Measurements from ENCODE around the gene SBSN. TPM values are rescaled to one million over a fixed set of nuclear protein-coding genes. Genes with fewer than 3 reads are reported as not detected.
A peak's percentile ranks its signal among the peaks of the same experiment; 100 is the strongest.

The SBSN gene
- total RNA-seq, 1 donor from 2014 or later: 0.18 TPM

GRCh38 chr19:35533822-35534392, 5.8 kb upstream of the SBSN start:
- no peak overlapping the region for H2AFZ ChIP-seq (ENCODE audit: low read depth, low read length)
- no peaks in the 10 kb centered on the region for H3K4me1 Mint-ChIP-seq (ENCODE audit: low read depth, unreplicated experiment)
- peaks cover 25% of the 10 kb centered on the region for H3K27me3 ChIP-seq (ENCODE audit: insufficient read depth, low read length)
- no peak overlapping the region for H3K4me3 Mint-ChIP-seq (ENCODE audit: unreplicated experiment)
- H3K9me3 Mint-ChIP-seq (ENCODE audit: unreplicated experiment): no peaks in the 10 kb centered on the region
- H3K27me3 Mint-ChIP-seq (ENCODE audit: low read depth, unreplicated experiment): peaks cover 22% of the 10 kb centered on the region
- H3K4me2 ChIP-seq (ENCODE audit: low read length): peak overlapping the region; percentile 36
- no peak overlapping the region for H3K4me3 ChIP-seq (ENCODE audit: insufficient read depth, low read depth, low read length)
- H3K27ac Mint-ChIP-seq (ENCODE audit: unreplicated experiment): no peak overlapping the region
- H3K36me3 Mint-ChIP-seq (ENCODE audit: low read depth, unreplicated experiment): peaks cover 3% of the 10 kb centered on the region
- H3K4me1 ChIP-seq (ENCODE audit: insufficient read depth, low read length): no peaks in the 10 kb centered on the region
- no peaks in the 10 kb centered on the region for H3K79me2 ChIP-seq (ENCODE audit: insufficient read depth, low read length)
- H3K9ac ChIP-seq (ENCODE audit: low read length): no peak overlapping the region
- no peak for TF ChIP-seq CTCF (IDR thresholded peaks at IDR 0.05; ENCODE audit: insufficient read depth, low read depth, low read length)
- peak; percentile 63 for TF ChIP-seq EZH2 (IDR thresholded peaks at IDR 0.05; ENCODE audit: insufficient read depth, low read length)
- no peaks in the 10 kb centered on the region for H3K36me3 ChIP-seq (ENCODE audit: insufficient read depth, low read length)
- FAIRE-seq: no peak
- H3K9me3 ChIP-seq (ENCODE audit: insufficient read depth, low read depth, low read length): no peaks in the 10 kb centered on the region
- H4K20me1 ChIP-seq (ENCODE audit: insufficient read depth, low read length): no peaks in the 10 kb centered on the region
- no peak overlapping the region for H3K27ac ChIP-seq (ENCODE audit: low read depth, low read length)
- DNase-seq (ENCODE audit: low read depth): no peak

GRCh38 chr19:35533201-35533821, 5.2 kb upstream of the SBSN start, which contains the start of gene GAPDHS:
Gene GAPDHS (plus strand): TSS chr19:35533456. CDS start chr19:35533528, 72 bp downstream.
- no peak for TF ChIP-seq CTCF (IDR thresholded peaks at IDR 0.05; ENCODE audit: insufficient read depth, low read depth, low read length)
- no peak for TF ChIP-seq EZH2 (IDR thresholded peaks at IDR 0.05; ENCODE audit: insufficient read depth, low read length)
- no peaks in the 10 kb centered on the region for H3K9me3 ChIP-seq (ENCODE audit: insufficient read depth, low read depth, low read length)
- no peak for DNase-seq (ENCODE audit: low read depth)
- H3K4me1 ChIP-seq (ENCODE audit: insufficient read depth, low read length): no peaks in the 10 kb centered on the region
- no peaks in the 10 kb centered on the region for H3K9me3 Mint-ChIP-seq (ENCODE audit: unreplicated experiment)
- FAIRE-seq: no peak
- H3K4me2 ChIP-seq (ENCODE audit: low read length): peak within 1 kb of the TSS; percentile 36
- no peak within 1 kb of the TSS for H3K27ac Mint-ChIP-seq (ENCODE audit: unreplicated experiment)
- no peak within 1 kb of the TSS for H3K9ac ChIP-seq (ENCODE audit: low read length)
- peaks cover 23% of the 10 kb centered on the region for H3K27me3 Mint-ChIP-seq (ENCODE audit: low read depth, unreplicated experiment)
- no peaks in the 10 kb centered on the region for H4K20me1 ChIP-seq (ENCODE audit: insufficient read depth, low read length)
- no peak within 1 kb of the TSS for H3K27ac ChIP-seq (ENCODE audit: low read depth, low read length)
- no peak within 1 kb of the TSS for H3K4me3 Mint-ChIP-seq (ENCODE audit: unreplicated experiment)
- H3K36me3 ChIP-seq (ENCODE audit: insufficient read depth, low read length): no peaks in the 10 kb centered on the region
- H2AFZ ChIP-seq (ENCODE audit: low read depth, low read length): no peak within 1 kb of the TSS
- peaks cover 25% of the 10 kb centered on the region for H3K27me3 ChIP-seq (ENCODE audit: insufficient read depth, low read length)
- H3K79me2 ChIP-seq (ENCODE audit: insufficient read depth, low read length): no peaks in the 10 kb centered on the region
- H3K4me3 ChIP-seq (ENCODE audit: insufficient read depth, low read depth, low read length): no peak within 1 kb of the TSS
- no peaks in the 10 kb centered on the region for H3K4me1 Mint-ChIP-seq (ENCODE audit: low read depth, unreplicated experiment)
- H3K36me3 Mint-ChIP-seq (ENCODE audit: low read depth, unreplicated experiment): no peaks in the 10 kb centered on the region

- TF ChIP-seq EZH2 (IDR thresholded peaks at IDR 0.05; ENCODE audit: insufficient read depth, low read length): no peak
- TF ChIP-seq CTCF (IDR thresholded peaks at IDR 0.05; ENCODE audit: insufficient read depth, low read depth, low read length): no peak
- H3K27me3 ChIP-seq (ENCODE audit: insufficient read depth, low read length): peaks cover 25% of the 10 kb centered on the region
- no peak overlapping the region for H3K4me2 ChIP-seq (ENCODE audit: low read length)
- no peaks in the 10 kb centered on the region for H3K4me1 ChIP-seq (ENCODE audit: insufficient read depth, low read length)
- no peak overlapping the region for H2AFZ ChIP-seq (ENCODE audit: low read depth, low read length)
- H3K4me1 Mint-ChIP-seq (ENCODE audit: low read depth, unreplicated experiment): no peaks in the 10 kb centered on the region
- no peaks in the 10 kb centered on the region for H3K36me3 Mint-ChIP-seq (ENCODE audit: low read depth, unreplicated experiment)
- DNase-seq (ENCODE audit: low read depth): no peak
- H3K9me3 Mint-ChIP-seq (ENCODE audit: unreplicated experiment): no peaks in the 10 kb centered on the region
- no peak for FAIRE-seq
- no peak overlapping the region for H3K9ac ChIP-seq (ENCODE audit: low read length)
- H3K27me3 Mint-ChIP-seq (ENCODE audit: low read depth, unreplicated experiment): peaks cover 25% of the 10 kb centered on the region
- no peaks in the 10 kb centered on the region for H3K79me2 ChIP-seq (ENCODE audit: insufficient read depth, low read length)
- H3K4me3 ChIP-seq (ENCODE audit: insufficient read depth, low read depth, low read length): no peak overlapping the region
- no peak overlapping the region for H3K27ac Mint-ChIP-seq (ENCODE audit: unreplicated experiment)
- no peaks in the 10 kb centered on the region for H3K9me3 ChIP-seq (ENCODE audit: insufficient read depth, low read depth, low read length)
- H4K20me1 ChIP-seq (ENCODE audit: insufficient read depth, low read length): no peaks in the 10 kb centered on the region
- no peak overlapping the region for H3K4me3 Mint-ChIP-seq (ENCODE audit: unreplicated experiment)
- H3K36me3 ChIP-seq (ENCODE audit: insufficient read depth, low read length): no peaks in the 10 kb centered on the region
- H3K27ac ChIP-seq (ENCODE audit: low read depth, low read length): no peak overlapping the region
Measured at GRCh38 chr19:35531291-35531690, 3.2 kb upstream of the SBSN start.
